GM18951 (cell line): ENCODE results near the gene APOL5.
"Not testable (repeated sequence)": the region's sequence is repeated elsewhere in the genome, so short reads cannot be mapped to it uniquely, and the experiment has no call there.

Experiments used
- POLR2A ChIP-seq: IDR thresholded peaks from 4 replicates; pipeline ENCODE4 v1.6.1; 2011; ENCODE audit warnings: mild to moderate bottlenecking; ENCODE audit not compliant: insufficient read length, insufficient read depth; ENCODE audit errors: extremely low read depth
- in situ Hi-C: fragments of 300-500 bp; cut with MboI; formaldehyde crosslinking; loops from one replicate; pipeline ENCODE4 v1.12.0; 2022; ENCODE audit warnings: low sequenced_read_pairs, mixed read lengths, inconsistent platforms; ENCODE audit not compliant: unreplicated experiment

APOL5 gene, protein sequence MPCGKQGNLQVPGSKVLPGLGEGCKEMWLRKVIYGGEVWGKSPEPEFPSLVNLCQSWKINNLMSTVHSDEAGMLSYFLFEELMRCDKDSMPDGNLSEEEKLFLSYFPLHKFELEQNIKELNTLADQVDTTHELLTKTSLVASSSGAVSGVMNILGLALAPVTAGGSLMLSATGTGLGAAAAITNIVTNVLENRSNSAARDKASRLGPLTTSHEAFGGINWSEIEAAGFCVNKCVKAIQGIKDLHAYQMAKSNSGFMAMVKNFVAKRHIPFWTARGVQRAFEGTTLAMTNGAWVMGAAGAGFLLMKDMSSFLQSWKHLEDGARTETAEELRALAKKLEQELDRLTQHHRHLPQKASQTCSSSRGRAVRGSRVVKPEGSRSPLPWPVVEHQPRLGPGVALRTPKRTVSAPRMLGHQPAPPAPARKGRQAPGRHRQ

DNA sequence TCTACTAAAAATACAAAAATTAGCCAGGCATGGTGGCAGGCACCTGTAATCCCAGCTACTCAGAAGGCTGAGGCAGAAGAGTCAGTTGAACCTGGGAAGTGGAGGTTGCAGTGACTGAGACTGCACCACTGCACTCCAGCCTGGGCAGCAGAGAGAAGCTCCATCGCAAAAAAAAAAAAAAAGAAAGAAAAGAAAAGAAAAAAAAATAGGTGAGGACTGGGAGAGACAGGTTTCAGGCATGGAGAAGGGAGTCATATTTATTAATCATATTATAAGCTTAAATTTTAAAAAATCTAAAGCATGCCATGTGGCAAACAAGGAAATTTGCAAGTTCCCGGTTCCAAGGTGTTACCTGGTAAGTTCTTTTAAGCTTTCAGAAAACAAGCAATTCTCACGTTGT lies at the start of gene APOL5:
Gene APOL5 (plus strand): TSS at position 301 of the 400 bp plus-strand sequence. CDS start 0 bp downstream, at position 301.
- in situ Hi-C loops = no loop called here
- TF ChIP-seq POLR2A = no peak

DNA sequence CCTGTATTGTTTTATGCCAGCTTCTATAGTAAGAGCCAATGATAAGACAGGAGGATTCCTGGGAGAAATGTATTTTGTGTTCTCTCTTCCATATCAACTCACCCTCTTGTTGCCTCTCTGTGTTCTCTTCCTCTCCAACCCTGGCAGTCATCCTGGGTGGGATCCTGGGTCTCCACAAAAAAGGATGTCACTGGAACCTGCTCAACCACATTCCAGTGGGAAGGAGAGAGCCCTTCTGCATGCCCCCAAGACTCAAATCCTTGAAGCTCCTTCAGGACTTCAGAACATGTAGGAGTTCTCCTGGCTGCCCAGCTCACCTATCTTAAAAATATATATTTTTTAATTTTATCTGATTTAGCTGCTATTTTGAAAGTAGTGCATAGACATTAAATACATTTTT lies 43.3 kb upstream of the APOL5 start:
- TF ChIP-seq POLR2A = no peak
- in situ Hi-C loops = no loop called here

DNA sequence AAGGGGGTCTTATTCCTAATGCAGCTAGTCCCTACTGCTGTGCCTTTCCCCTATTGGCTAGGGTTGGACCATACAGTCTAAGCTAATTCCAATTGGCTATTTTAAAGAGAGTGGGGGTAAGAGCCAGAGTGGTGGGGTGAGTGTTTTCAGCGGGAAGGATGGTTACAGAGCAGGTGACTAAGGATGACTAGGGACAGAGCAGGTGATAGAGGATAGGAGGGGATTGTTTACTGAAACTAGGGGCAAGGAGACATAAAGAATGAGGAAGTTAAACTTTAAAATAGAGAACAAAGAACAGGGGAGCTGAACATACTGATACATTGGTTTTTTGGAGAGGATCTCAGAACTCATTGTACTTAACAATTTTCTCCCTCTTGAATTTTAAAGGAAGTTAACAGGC lies 41.6 kb upstream of the APOL5 start:
- in situ Hi-C loops = not testable (repeated sequence)

DNA sequence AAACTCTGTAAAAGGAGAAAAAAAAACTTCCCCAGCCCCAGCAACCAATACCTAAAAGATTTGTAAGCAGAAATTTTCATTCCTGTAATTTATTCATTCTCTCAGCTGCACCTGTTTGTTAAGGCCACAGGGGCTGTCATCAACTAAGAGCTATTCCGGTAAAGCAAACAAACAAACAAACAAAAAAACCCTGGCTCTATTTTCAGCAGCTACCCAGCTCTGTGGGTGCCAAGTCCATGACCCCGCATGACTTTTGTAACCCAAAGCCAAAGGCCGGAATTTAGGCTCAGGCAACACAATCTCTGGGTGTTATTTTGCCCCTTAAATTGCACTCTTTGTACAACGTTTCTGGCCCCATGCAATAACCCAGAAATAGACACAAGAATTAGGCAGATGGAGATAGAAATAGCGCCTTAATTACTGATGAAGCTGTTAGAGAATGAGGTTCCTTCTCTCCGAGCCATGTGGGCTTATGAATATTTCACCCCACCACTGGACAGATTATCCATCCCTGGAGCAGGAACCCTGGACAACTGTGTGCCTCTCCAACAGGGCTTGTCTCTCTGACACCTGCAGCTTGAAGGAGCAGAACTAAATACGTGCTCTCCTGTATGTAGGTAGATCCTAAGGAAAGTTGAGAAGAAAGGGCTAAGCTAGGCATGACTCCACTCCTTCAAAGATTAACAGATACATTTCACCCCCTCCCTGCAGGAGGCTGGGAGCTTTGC lies 40.0 kb upstream of the APOL5 start:
- in situ Hi-C loops = no loop called here
- TF ChIP-seq POLR2A = no peak

DNA sequence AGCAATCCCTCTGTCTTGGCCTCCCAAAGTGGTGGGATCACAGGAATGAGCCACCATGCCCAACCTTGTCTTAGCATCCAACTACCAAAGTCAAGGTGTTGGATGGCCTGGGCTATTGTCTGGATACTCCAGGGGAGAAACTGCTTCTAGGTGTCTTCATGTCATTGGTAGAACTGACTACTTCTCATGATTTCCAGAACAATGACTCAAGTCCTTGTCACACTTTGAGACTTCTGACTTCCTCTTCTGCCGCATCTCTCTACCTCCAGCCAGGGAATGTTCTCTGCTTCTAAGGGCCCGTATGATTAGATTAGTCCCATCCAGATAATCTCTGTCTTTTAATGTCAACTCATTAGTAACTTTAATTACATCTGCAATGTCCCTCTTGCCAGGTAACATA lies 38.8 kb upstream of the APOL5 start:
- in situ Hi-C loops = no loop called here
- TF ChIP-seq POLR2A = no peak

DNA sequence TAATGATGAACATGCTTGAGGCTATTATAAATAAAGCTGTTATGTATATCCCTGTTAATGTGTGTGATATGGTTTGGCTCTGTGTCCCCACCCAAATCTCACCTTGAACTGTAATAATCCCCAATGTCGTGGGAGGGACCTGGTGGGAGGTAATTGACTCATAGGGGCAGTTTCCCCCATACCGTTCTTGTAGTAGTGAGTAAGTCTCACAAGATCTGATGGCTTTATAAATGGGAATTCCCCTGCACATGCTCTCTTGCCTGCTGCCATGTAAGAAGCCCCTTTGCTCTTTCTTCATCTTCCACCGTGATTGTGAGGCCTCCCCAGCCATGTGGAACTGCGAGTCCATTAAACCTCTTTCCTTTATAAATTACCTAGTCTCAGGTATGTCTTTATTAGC lies 38.2 kb upstream of the APOL5 start:
- in situ Hi-C loops = not testable (repeated sequence)

DNA sequence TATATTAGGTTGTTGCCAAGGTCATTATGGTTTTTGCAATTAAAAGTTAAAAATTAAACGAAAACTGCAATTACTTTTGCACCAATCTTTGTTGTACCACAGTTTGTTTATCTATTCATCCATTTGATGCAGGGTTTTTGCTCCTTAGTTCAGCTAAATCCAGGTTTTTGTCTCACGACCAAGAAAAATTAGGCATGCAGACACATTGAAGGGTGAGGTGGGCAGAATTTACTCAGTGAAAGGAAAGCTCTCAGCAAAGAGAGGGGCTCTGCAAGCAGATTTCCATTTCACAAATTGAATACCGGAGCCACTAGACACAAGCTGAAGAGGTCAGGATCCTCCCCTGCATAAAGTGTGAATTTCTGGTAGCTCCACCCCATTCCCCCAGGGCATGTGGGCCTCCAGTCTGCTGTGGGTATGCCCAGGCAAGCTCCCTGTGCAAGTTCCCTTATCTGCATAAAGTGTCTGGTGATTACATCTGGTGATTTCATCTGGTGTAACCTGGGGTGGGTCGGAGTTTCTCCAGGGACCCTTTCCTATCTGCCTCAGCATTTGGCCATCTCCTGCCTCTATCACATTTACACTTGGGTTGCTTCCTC lies 36.1 kb upstream of the APOL5 start:
- in situ Hi-C loops = no loop called here
- TF ChIP-seq POLR2A = no peak

DNA sequence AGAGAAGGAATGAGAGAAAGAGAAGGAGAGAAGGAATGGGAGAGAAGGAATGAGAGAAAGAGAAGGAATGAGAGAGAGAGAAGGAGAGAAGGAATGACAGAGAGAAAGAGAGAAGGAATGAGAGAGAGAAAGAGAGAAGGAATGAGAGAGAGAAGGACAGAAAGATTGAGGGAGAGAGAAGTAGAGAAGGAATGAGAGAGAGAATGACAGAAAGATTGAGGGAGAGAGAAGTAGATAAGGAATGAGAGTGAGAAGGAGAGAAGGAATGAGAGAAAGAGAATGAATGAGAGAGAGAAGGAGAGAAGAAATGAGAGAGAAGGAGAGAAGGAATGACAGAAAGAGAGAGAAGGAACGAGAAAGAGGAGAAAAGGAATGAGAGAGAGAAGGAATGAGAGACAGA lies 34.1 kb upstream of the APOL5 start:
- in situ Hi-C loops = no loop called here
- no peak for TF ChIP-seq POLR2A

DNA sequence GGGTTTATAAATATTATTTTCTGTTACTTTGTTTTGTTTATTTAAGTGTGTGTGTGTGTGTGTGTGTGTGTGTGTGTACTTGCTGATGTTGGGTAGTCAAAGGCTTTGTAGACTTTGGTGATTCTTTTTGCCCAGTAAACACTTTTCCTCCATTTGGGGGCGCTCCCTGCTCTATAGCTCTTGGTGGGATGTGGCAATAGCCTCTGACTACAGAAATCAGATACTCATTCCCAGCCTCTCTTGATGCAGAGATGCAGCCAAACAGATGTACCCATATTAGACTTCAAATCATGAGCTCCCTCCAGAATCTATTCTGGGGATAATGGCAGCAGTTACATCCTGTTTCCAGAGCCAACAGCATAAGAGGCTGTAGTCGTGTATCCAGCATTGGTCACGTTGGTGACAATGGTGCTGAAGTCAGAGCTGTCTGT lies 33.4 kb upstream of the APOL5 start:
- in situ Hi-C loops = no loop called here

DNA sequence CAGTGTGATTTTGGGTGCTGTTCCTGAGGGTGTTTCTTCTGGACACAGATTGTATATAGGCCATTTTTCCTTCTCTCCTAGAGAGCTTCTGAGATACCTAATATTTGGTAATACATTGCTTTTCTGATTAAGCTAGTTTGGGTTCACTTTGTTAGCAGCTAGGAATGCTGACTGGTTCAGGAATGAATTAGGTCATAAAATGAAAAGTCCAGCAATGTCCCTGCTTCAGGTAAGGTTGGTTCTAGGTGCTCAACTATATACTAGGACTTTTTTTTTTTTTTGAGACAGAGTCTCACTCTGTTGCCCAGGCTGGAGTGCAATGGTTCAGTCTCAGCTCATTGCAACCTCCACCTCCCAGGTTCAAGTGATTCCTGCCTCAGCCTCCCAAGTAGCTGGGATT lies 32.9 kb upstream of the APOL5 start:
- in situ Hi-C loops = no loop called here
- TF ChIP-seq POLR2A = no peak

More for the DNA sequence above, 33.4 kb upstream of the APOL5 start:
- TF ChIP-seq POLR2A = no peak

DNA sequence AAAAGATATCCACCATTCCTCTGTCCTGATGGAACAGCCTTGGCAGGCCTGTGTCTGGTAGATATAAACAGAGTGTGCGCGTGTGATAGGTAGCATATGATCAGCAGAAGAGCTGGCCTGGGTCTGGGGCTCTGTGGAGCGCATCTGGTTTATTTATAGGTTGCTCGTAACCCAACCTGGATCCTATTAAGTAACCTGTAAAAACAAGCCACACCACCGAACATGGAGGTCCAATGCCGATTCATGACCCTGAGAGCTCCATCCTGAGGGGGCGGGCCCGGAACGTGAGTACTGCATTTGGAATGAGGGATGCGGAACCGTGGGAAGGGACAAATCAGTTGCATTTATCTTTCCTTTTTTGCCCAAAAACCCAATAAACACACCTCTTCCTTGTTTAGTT lies 31.9 kb upstream of the APOL5 start:
- no peak for TF ChIP-seq POLR2A
- in situ Hi-C loops = no loop called here

DNA sequence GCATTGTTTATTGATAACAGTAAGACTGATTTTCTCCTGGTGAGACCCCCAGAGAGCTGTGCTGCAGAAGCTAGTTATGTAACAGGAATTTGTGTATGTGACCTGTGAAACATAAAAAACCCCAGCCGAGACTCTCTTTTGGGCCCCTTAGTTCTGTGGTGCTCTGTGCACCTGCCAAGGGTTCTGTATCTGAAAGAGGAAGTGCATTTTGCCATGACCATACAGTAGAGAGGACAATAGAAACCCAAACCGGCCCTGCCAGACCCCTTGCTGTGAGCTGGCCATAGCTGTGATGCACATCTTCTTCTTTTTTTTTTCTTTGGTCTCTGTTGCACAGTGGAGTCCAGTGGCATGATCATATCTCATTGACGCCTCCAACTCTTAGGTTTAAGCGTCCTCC lies 31.4 kb upstream of the APOL5 start:
- in situ Hi-C loops = no loop called here
- no peak for TF ChIP-seq POLR2A

DNA sequence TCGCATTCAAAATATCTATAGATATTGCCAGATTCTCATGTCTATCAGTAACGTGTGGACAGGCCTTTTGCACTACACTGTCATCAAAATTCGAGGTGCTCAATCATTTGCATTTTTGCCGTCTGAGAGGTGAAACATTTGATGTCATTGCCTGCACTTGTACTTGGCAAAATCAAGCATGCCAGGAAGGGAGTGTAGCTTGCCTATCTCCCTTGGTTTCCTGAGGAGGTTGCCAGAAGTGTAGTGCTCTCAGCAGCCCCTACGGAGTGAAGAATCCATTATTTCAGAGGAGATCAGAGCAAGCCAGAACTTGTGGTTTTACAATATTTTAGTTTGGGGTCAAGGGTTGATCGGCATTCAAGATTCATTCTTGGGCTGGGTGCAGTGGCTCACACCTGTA lies 30.2 kb upstream of the APOL5 start:
- TF ChIP-seq POLR2A = no peak
- in situ Hi-C loops = no loop called here
